HT-29 (cell line): ENCODE results near the gene UCN. TPM values are rescaled to one million over a fixed set of nuclear protein-coding genes. Genes with fewer than 3 reads are reported as not detected.
A peak's percentile ranks its signal among the peaks of the same experiment; 100 is the strongest.
"Not testable (repeated sequence)": the region's sequence is repeated elsewhere in the genome, so short reads cannot be mapped to it uniquely, and the experiment has no call there.

Source experiments
- DNase-seq: peaks from one replicate; pipeline ENCODE4 v3.0.0-alpha.2; 2015; ENCODE audit warnings: low spot score
- total RNA-seq: library from RNA; depleted of rRNA; stranded (reverse); fragments of >200 nt; shearing (Covaris generic); gene quantifications from 2 replicates; pipeline ENCODE4 v1.2.3, GENCODE V29; 2014

Gene UCN
- total RNA-seq, 1 experiment from 2014 or later, result 4.9 TPM

DNA sequence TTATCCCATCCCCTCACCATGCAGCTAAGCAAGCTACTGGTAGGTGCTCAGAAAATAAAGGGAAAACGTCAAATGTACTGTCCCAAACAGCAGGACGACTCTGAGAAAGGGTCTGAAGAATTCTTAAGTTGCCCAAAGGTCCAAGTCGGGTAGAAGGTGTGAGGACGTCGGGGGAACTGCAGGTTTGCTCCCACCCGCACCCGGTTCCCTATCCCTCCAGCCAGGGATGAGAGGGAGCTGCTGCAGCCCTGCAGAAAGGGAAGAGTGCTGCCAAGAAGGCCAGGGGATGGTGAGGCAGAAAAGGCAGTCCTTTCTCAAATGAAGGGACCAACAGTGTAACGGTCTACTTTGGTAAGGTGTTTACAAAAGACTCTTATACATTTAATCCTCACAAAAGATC, 6.9 kb upstream of the UCN start:
- no peak for DNase-seq

GRCh38 chr2:27314709-27315108, 6.5 kb upstream of the UCN start:
- no peak for DNase-seq

DNA sequence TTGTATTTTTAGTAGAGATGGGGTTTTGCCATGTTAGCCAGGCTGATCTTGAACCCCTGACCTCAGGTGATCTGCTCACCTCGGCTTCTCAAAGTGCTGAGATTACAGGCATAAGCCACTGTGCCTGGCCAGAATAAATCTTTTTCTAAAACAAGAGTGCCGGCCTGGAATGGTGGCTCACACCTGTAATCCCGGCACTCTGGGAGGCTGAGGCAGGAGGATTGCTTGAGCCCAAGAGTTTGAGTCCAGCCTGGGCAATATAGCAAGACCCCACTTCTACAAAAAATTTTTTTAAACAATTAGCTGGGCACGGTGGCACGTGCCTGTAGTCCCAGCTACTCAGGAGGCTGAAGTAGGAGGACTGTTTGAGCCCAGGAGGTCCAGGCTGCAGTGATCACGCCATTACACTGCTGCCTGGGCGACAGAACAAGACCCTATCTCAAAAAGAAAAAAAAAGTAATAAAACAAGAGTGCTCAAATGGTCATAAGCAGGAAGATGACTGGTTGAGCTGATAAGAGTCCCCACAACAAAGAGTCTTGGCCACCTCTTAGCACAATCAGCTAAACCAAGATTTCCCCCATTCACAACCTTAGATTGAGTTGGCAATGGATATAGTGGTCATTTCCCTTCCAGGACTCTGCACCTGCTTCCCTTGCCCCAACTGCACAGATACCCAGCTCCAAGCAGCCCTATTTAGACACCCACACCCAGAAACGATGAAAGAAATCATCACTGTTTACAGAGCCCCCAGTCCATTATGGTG, 5.8 kb upstream of the UCN start:
- DNase-seq, result no peak

DNA sequence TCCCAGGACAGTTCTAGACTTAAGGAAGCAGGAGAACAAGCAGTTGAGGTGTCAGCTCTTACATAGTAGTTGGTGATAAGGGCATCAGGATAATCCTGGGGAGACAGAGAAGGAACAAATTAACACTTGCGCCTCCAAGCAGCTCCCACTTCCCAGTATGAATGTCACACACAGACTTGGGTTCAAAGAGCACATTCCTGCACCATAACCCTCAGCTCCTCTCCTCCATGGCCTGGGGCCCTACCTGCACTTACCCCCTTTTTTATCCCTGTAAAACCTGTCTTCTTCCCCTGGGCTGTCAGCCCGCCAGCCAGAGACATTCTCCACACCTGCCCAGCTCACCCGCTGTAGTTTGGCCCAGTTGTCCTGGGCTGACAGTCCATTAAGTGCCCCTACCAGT, 3.9 kb upstream of the UCN start:
- no peak for DNase-seq

DNA sequence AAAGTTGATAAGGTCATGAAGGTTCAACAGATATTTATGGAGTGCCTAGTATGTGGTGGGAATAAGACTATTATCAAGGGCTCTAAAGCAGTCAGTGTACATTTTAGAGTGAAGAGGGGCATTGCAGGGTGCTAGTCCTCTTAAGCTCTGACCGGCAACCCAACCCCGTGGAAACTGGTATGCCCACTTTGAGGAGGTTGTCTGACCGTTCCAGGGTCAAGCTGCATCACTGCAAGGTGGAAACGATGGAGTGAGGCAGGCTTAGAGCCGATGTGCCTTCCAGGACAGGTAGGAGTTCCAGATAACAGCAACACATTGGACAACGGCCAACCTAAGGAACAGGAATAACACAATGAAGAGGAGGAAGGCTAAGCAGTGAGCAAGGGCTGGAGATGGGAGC, 1.4 kb upstream of the UCN start:
- DNase-seq, result no peak

DNA sequence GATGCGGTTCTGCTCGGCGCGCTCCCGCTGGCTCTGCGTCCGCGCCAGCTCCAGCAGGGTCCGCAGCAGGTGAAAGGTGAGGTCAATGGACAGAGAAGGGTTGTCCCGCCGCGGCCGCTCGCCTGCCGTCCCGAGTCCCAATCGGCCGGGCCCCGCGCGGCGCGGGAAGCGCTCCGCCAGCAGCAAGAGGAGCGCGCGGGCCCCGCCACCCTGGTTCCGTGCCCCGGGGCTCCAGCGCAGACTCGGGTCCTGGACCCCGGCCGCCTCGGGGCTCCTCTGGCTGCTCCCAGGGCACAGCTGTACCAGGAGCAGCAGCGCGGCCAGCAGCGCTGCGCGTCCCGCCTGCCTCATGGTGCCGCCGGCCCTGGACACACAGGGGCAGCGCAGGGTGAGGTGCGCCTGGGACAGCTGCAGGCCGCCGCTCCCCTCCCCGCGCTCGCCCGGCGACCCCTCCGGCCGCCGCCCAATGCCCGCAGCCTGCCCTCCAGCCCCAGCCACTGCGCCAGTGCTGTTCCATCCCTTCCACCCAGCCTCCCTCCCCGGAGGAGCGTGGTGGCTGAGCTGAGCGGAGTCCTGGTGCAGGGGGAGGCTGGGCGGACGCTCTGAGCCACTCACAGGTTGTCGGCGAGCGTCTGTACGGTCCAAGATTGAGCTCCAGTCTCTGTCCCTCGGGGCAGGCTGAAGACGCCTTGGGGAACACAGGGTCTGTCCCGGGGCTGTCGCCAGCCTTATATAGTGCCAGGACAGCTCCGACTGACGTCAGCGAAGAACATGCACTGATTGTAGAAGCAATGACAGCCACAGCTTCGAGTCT, 493 bp downstream of the UCN start:
- DNase-seq, result no peak

DNA sequence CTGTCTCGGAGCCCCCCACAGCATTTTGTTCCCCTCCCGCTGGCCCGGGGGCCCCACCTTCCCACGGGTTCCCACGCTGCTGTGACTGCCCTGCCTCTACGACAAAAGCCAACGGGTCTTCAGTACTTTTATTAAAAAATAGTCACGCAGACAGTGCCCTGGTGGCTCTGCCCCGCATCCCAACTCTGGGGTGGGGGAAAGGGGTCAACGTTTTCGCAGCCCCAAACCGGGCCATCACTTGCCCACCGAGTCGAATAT, 1.0 kb downstream of the UCN start:
- DNase-seq, result no peak

- DNase-seq, result no peak
Measured at GRCh38 chr2:27306573-27307286, 1.5 kb downstream of the UCN start.

DNA sequence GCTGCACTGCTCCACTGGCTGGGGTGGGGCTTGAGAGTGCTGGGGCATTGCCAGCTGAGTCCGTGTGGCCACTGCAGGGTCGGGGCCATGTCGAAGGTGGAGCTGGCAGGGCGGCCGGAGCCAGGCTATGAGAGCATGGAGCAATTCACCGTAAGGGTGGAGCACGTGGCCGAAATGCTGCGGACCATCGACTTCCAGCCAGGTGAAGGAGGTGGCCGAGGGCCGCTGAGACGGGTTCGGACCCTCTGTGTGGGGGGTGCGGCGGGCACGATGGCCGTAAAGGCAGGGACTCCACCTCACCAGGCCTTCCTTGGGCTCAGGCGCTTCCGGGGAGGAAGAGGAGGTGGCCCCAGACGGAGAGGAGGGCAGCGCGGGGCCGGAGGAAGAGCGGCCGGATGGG, 2.1 kb downstream of the UCN start:
- no peak for DNase-seq

DNA sequence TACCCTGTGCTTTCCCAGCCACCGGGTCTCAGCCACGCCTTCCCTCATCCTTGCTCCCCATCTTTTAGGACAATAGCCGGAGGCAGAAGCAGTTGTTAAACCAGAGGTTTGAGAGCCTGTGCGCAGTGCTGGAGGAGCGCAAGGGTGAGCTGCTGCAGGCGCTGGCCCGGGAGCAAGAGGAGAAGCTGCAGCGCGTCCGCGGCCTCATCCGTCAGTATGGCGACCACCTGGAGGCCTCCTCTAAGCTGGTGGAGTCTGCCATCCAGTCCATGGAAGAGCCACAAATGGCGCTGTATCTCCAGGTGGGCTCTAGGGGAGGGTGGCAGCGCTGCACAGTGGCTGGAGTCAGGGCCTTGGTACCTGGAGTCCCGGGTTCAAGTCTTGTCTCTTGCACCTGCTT, 2.7 kb downstream of the UCN start:
- no peak for DNase-seq

DNA sequence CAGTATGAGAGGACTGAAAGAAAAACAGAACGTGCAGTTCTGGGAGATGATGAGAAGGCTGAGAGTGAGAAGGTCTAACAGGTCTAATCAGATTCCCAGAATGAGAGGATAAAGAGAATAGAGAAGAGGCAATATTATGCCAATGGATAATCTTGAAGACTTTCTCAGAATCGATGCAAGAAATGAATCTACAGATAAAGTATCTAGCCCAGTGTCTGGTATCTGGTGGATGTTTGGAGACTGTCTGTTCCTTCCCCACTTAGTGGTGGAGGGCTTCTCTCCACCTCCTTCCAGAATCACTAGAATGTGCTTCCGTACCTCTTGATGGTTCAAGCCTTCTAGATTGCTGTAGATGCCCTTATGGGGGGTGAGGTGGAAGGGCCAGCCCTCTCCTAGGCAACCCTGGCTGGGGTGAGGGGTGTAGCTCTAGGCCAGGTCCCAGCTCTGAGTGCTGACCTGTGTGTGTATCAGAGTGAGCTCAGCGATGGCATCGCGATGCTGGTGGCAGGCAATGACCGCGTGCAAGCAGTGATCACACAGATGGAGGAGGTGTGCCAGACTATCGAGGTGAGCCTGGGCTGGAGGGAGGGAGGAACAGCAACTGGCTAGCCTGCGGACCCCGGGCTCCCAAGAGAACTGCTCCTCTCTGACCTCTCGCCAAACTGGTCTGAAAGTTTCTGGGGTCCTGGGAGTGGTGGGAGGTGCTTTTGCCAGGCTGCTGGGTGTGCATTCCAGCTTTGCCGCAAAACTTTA, 3.6 kb downstream of the UCN start:
- DNase-seq, result no peak

DNA sequence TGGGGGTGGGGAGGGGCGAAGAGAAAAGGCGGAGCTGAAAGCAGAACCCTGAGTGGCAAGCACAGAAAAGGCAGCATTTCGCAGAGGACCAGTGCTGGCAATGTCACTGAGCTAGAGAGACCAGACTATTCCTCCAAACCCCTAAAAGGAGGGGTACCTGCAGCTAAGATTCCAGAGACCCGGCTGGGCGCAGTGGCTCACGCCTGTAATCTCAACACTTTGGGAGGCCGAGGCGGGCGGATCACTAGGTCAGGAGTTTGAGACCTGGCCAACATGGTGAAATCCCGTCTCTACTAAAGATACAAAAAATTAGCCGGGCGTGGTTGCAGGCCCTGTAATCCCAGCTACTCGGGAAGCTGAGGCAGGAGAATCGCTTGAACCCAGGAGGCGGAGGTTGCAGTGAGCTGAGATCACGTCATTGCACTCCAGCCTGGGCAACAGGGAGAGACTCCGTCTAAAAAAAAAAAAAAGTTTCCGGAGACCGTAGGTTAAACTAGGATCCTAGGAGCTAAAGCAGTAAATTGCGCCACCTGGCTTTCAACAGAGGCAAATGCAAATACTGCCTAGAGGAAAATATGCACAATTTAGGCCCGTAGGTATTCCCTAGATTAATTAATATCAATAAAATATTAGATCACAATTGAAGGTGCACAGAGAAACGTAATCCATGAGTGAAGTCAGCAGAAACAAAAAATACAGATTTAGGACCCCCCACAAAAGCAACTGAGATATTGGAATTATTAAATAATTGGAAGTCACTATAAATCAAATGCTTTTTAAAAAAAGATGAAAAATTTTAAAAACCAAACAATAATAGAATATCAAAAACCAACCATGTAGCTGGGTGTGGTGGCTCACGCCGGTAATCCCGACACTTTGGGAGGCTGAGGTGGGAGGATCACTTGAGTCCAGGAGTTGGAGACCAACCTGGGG, 4.9 kb downstream of the UCN start:
- DNase-seq, result peak; percentile 73

DNA sequence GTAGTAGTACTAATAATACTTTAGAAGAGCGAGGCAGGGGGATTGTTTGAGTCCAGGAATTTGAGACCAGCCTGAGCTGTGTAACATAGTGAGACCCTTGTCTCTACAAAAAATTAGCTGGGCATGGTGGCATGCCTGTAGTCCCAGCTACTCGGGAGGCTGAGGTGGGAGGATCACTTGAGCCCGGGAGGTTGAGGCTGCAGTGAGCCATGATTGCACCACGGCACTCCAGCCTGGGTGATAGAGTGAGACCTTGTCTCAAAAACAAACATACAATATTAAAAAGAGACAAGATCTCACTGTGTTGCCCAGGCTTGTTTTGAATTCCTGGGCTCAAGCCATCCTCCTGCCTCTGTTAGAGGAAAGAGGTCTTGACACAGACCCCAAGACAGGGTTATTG, 7.6 kb downstream of the UCN start:
- DNase-seq, result not testable (repeated sequence)

- no peak for DNase-seq
Measured at GRCh38 chr2:27298391-27299080, 9.7 kb downstream of the UCN start.

GRCh38 chr2:27297195-27297594, 11.1 kb downstream of the UCN start:
- no peak for DNase-seq

DNA sequence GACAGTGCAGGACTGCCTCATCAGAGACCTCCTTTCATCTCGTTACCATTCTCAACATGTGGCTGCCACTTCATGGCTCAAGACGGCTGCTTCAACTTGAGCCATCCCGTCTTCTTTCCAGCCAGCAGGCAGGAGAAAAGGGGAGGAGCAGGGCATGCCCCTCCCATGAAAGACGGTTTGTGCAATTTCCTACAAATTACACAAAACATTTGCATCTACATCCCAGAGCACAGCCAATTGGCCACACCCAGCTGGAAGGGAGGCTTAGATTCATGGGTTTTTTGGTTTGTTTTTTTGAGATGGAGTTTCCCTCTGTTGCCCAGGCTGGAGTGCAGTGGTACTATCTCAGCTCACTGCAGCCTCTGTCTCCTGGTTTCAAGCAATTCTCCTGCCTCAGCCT, 11.8 kb downstream of the UCN start:
- no peak for DNase-seq

GRCh38 chr2:27294928-27295327, 13.3 kb downstream of the UCN start:
- DNase-seq, result no peak

DNA sequence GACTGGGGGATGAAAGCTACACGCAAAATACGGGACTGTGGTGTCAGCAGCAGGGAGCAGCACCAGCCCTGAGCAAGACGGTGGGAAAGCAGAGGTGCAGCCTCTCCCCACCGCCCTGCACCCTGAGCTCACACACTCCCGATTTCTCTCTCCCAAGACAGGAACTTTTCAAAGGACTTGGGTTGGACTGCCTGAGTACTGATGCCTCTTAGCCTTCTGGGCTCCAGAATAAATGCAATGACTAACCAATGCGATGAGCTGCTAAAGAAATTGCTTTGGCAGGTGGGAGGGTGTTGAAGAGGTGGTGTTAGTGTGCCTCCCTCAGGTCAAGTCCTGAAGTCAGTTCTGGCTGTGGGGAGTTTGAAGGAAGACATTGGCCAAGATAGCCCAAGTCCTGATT, 16.4 kb downstream of the UCN start:
- no peak for DNase-seq

DNA sequence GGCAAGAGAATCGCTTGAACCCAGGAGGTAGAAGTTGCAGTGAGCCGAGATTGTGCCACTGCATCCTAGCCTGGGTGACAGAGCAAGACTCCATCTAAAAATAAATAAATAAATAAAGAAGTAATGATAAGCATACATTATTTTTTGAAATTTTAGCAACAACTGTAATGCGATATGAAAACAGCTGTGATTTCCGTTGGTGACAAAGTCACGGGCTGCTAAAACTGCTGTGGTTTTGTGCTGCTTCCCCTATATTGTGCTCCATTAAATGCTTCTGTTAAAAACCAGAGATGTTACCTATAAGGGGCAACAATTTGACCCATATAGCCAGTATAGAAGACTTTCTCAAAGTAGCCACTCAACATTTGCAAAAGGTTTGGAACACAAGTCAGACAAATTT, 17.7 kb downstream of the UCN start:
- DNase-seq, result no peak

- no peak for DNase-seq
Measured at GRCh38 chr2:27288610-27289009, 19.6 kb downstream of the UCN start.
